ENCODE results near the gene SLC25A5. TPM values are rescaled to one million over a fixed set of nuclear protein-coding genes. Genes with fewer than 3 reads are reported as not detected.

Gene SLC25A5
- total and polyA plus RNA-seq, 4 donors = 169 to 430 (median 299) TPM

DNA sequence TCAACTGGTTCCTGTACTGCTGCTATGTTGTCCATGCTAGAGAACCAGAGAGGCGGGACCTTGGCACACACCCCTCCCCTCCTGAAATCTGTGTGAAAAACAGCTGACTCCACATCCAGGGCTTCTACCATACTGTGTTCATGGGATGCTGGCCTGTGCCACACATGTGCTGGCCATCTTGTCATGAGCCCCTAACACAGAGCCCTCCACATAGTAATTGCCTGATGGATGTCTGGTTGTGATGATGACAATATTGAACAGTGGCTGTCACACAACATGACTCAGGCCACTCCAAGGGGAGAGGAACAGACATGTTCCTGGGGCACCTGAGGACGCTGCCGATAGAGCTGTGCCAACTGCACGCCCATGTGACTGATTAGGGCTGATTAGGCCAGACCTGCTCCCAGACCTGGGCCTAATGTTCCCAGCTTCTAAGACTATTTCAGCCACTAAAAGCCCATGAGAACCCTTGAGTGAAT lies 13.1 kb downstream of the SLC25A5 start:
- no peaks in the 10 kb centered on the region for H3K36me3 ChIP-seq (ENCODE audit: control insufficient read depth in 4 of 4, insufficient read depth in 4 of 4, low read length in 4 of 4)
- DNase-seq (peak in 1 of 3 donors; percentile 49), ATAC-seq (ENCODE audit: insufficient read depth, low FRiP score) (peak; percentile 31)
- no peaks in the 10 kb centered on the region for H3K4me1 ChIP-seq (ENCODE audit: control insufficient read depth in 5 of 5, insufficient read depth in 5 of 5, low read length in 5 of 5)
- no peak overlapping the region for H3K9ac ChIP-seq (ENCODE audit: insufficient read depth in 1 of 2, low read length in 2 of 2)
- TF ChIP-seq CTCF (IDR thresholded peaks at IDR 0.05; ENCODE audit: control extremely low read depth, extremely low read depth) = no peak
- 70 to 93% methylated on average over 4 of the region's 4 CpGs for WGBS, 2 donors
- no peak overlapping the region for H3K4me3 ChIP-seq
- no peaks in the 10 kb centered on the region for H3K27me3 ChIP-seq (ENCODE audit: control insufficient read depth in 3 of 3, insufficient read depth in 3 of 3, low read length in 2 of 3)
- H3K9me3 ChIP-seq (ENCODE audit: control insufficient read depth in 4 of 4, insufficient read depth in 3 of 4, low read length in 3 of 4) = no peaks in the 10 kb centered on the region
- H3K27ac ChIP-seq (ENCODE audit: low read depth in 1 of 2, low read length in 1 of 2) = peak overlapping the region in 1 of 2 donors; percentile 48

DNA sequence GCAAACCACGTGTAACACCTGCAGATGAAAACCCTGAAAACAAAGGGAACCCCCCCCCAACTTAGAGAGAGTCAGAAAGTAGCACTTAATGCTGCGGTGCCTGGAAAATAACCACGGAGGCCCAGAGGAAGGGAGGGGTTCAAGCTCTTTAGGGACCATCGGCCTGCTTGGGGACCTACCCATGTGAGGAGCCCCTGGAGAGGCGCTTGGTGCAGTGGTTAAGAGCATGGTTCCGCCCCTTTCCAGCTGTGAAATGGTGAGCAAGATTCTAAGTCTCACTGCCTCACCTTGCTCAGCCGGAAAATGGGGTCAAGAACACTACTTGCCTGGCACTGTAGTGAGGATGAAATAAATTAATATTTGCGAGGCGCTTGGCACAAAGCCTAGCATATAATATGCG lies 13.8 kb downstream of the SLC25A5 start:
- Histone ChIP-seq H3K36me3 (ENCODE audit: control insufficient read depth in 4 of 4, insufficient read depth in 4 of 4, low read length in 4 of 4) (no peaks in the 10 kb centered on the region), H3K4me3 (no peak overlapping the region), H3K9me3 (ENCODE audit: control insufficient read depth in 4 of 4, insufficient read depth in 3 of 4, low read length in 3 of 4) (no peaks in the 10 kb centered on the region), H3K27ac (ENCODE audit: low read depth in 1 of 2, low read length in 1 of 2) (peak overlapping the region; percentile 73 to 76), H3K4me1 (ENCODE audit: control insufficient read depth in 5 of 5, insufficient read depth in 5 of 5, low read length in 5 of 5) (no peaks in the 10 kb centered on the region), H3K27me3 (ENCODE audit: control insufficient read depth in 3 of 3, insufficient read depth in 3 of 3, low read length in 2 of 3) (no peaks in the 10 kb centered on the region), H3K9ac (ENCODE audit: insufficient read depth in 1 of 2, low read length in 2 of 2) (no peak overlapping the region)
- DNase-seq = no peak
- no peak for ATAC-seq (ENCODE audit: insufficient read depth, low FRiP score)
- TF ChIP-seq CTCF (IDR thresholded peaks at IDR 0.05; ENCODE audit: control extremely low read depth, extremely low read depth) = no peak
- 54 to 55% methylated on average over 10 of the region's 10 CpGs for WGBS, 2 donors

GRCh38 chrX:119482481-119483480 lies 14.5 kb downstream of the SLC25A5 start:
- WGBS, 2 donors = 17 to 35% methylated on average over 38 to 48 of the region's 48 CpGs
- peak; percentile 58 for TF ChIP-seq CTCF (IDR thresholded peaks at IDR 0.05; ENCODE audit: control extremely low read depth, extremely low read depth)
- Histone ChIP-seq H3K4me3 (no peak overlapping the region), H3K27ac (ENCODE audit: low read depth in 1 of 2, low read length in 1 of 2) (peak overlapping the region; percentile 73 to 76), H3K27me3 (ENCODE audit: control insufficient read depth in 3 of 3, insufficient read depth in 3 of 3, low read length in 2 of 3) (no peaks in the 10 kb centered on the region), H3K4me1 (ENCODE audit: control insufficient read depth in 5 of 5, insufficient read depth in 5 of 5, low read length in 5 of 5) (no peaks in the 10 kb centered on the region), H3K36me3 (ENCODE audit: control insufficient read depth in 4 of 4, insufficient read depth in 4 of 4, low read length in 4 of 4) (no peaks in the 10 kb centered on the region), H3K9me3 (ENCODE audit: control insufficient read depth in 4 of 4, insufficient read depth in 3 of 4, low read length in 3 of 4) (no peaks in the 10 kb centered on the region), H3K9ac (ENCODE audit: insufficient read depth in 1 of 2, low read length in 2 of 2) (peak overlapping the region in 1 of 2 donors; percentile 2)
- peak; percentile 60 to 71 (median 66) for DNase-seq
- peak; percentile 80 for ATAC-seq (ENCODE audit: insufficient read depth, low FRiP score)

Measured in lung (tissue), 12 donors.